Left lobe of liver (tissue), 2 donors: Measurements from ENCODE around the gene CDH24. TPM values are rescaled to one million over a fixed set of nuclear protein-coding genes. Genes with fewer than 3 reads are reported as not detected.

ENCODE experiments used
- ATAC-seq: fragments of 200-7000 bp; cut with Tn5 transposase; one replicate; pipeline ENCODE4 v1.9.1; 2020; ENCODE audit warnings: mild to moderate bottlenecking, moderate library complexity
- DNase-seq: peaks from one replicate; pipeline ENCODE4 v3.0.0-alpha.2; 2020; ENCODE audit warnings: low spot score
- total RNA-seq: library from RNA; stranded (reverse); gene quantifications from one replicate; pipeline ENCODE4 v1.2.1, GENCODE V29; 2021
- donor health status: DM: no; HTN: no; CAD: no; lungs with moderate emphysema.
- donor health status: DM: no; HTN: yes; CAD: no.

The CDH24 gene
- total RNA-seq, 1 donor from 2014 or later: 0.43 TPM

DNA sequence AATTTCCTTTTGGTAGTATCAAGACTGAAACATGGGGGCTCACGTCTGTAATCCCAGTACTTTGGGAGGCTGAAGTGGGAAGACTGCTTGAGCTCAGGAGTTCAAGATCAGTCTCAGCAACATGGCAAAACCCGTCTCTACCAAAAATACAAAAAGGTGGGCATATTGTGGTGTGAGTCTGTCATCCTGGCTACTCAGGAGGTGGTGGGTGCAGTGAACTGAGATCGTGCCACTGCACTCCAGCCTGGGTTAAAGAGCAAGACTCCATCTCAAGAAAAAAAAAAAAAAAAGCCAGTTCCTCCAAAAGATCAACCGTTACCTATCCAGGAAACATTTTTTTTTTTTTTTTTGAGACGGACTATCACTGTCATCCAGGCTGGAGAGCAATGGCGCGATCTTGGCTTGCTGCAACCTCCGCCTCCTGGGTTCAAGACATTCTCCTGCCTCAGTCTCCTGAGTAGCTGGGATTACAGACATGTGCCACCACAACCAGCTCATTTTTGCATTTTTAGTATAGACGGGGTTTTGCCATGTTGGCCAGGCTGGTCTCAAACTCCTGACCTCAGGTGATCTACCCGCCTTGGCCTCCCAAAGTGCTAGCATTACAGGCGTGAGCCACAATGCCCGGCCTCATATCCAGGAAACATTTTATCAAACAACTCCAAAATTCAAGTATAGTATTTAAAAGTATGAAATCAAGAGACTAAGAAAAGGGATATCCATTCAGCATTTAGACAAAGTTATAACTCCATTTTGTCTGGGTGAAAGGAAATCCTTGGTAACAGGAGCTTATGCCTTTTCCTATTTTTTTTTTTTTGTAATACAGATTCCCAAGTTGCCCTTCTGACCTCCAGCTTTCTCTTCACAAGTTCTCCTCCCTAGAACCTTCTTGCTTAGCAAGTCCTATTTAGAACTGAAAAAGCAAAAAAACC, 34.2 kb upstream of the CDH24 start:
- no peak for DNase-seq

GRCh38 chr14:23090254-23090636, 32.9 kb upstream of the CDH24 start:
- ATAC-seq: no peak
- no peak for DNase-seq

More for the DNA sequence above, 34.2 kb upstream of the CDH24 start:
- no peak for ATAC-seq

DNA sequence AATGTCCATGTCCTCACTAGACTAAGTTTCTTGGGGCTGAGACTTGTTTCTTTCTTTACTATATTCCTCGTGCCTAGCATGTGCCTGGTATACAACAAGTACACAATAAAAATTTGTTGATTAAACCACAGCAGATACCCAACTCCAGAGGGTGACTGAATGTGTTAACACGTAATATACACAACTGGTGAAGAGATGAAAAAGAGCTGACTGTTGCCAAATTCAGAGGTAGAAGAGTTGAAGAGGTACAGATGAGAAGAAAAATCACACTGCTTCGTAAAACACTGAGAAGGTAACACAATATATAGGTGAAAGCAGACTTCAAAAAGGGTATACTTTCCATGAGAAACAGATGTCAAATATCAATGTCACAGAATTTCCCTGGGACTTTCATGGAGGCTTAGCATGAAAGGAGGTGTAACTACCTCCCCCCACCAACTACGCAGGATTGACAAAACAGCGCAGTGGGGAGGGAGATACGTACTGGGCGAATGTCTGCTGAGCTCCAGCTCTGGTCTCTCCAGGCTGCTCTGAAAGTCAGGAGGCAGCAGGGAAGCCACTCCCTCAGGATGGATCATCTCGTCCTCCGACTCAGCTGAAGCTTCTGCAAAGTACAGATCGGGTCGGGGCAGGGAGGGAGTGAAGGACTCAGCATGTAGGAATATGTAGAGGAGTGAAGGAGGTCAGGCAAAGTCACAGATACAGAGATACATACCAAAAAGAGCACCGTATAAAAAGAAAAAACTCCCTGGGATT, 32.4 kb upstream of the CDH24 start:
- no peak for ATAC-seq
- DNase-seq: no peak

- ATAC-seq: no peak
- DNase-seq: no peak
Measured at GRCh38 chr14:23086565-23086964, 29.2 kb upstream of the CDH24 start.

DNA sequence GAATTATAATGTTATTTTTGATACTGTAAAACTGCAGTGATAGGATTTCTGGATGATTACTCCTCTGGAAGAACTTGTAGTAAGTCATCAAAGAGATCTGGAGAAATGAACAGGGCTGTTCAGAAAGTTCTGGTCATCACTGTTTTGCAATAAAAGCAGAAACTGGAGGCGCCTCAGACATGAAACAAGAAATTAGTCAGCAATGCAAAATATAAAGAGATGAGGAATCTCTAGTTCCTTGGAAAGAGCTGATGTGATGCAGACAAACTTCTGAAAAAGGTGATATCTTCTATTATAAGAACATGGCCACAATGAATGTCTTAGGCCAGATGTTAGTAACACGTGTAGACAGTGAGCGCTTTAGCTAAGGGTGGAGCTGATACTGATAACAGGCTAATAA, 28.1 kb upstream of the CDH24 start:
- DNase-seq (no peak), ATAC-seq (no peak)

DNA sequence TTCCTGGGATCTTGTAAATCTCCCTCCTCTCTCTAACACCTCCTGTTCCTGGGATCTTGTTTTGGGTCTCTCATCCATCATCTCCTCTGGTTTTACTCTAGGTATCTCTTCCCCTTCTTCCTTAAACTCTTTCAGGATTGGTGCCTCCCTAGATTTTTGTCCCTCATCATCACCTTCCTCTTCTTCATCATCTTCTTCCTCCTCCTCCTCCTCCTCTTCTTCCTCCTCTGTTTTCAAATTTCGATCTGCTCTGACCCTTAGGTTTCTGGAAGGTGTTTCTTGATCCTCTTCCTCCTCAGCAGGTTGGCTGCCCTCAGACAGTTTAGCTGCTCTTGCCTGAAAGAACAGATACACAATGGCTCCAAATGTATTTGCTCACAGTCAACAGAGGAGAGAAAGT, 23.2 kb upstream of the CDH24 start:
- ATAC-seq (no peak), DNase-seq (no peak)

- ATAC-seq: no peak
- DNase-seq: no peak
Measured at GRCh38 chr14:23079716-23080115, 22.4 kb upstream of the CDH24 start.

DNA sequence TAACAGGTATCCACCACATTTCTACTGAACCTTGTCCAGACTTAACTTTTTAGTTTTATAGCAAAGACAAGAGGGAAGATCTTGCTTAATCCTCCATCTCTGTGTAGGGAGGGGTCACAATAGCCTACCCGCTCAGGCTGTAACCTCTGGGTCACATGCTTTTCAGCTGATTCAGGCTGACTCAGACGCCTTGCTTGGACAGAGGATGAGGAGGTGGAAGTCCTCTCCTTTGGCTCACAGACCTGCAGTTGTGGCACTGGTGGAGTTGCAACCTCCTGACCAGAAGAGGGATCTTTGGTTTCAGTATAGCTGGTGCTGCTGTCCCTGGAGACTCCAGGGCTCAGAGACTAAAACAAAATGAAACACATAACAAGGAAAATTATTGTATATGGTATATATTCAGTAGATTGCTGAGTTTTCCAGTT, 21.4 kb upstream of the CDH24 start:
- ATAC-seq (peak; percentile 81), DNase-seq (no peak)

DNA sequence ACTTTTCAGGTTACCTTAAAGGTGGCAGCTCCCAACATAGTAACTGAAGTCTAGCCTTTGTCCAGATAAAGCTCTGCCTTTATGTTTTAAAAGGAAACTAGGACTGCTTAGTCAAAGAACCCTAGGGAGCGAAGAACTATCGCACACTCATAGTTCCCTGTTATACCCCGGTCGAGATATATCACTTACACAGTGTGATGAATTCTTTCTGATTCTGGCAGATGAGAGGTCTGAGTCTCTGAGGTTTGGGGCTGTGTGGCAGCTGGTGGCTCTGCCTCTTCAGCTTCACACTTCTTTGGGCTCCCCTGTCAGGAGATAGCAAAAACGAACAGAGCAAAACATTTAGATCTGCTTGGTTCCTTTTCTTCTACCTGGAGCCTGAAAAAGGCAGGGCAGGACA, 20.6 kb upstream of the CDH24 start:
- DNase-seq: no peak
- no peak for ATAC-seq

DNA sequence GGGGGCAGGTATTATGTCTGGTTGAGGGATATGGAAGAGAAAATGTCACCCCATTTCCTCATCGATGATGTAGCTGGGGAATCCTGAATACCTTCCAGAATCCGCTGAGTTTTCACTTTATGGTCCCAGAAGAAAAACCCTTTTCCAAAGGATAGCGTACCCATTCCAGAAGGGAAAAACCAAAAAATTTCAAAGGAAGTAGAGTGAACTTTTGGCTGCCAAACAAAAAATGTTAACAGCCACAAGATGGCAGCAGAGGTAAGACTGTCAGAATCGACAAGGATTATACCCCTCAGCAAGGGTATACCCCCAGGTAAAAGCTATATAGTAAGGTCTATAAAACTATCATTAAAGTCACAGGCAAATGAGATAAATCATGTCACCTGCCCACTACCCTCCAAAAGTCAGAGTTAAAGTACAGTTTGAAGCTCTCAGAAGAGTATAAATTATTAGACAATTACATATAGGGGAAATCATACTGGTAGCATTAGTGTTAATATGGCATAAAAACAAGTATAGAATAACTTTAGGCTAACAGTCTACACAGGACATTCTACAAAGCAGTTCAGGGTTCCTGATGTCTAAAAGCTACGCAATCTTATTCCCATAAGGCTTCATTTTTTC, 19.6 kb upstream of the CDH24 start:
- ATAC-seq (peak; percentile 66), DNase-seq (no peak)

GRCh38 chr14:23074906-23075305, 17.6 kb upstream of the CDH24 start:
- DNase-seq (no peak), ATAC-seq (no peak)

- ATAC-seq (peak; percentile 1), DNase-seq (no peak)
Measured at GRCh38 chr14:23071921-23072539, 14.7 kb upstream of the CDH24 start.

GRCh38 chr14:23071244-23071920, 14.1 kb upstream of the CDH24 start:
- DNase-seq (peak; percentile 83), ATAC-seq (peak; percentile 95)

DNA sequence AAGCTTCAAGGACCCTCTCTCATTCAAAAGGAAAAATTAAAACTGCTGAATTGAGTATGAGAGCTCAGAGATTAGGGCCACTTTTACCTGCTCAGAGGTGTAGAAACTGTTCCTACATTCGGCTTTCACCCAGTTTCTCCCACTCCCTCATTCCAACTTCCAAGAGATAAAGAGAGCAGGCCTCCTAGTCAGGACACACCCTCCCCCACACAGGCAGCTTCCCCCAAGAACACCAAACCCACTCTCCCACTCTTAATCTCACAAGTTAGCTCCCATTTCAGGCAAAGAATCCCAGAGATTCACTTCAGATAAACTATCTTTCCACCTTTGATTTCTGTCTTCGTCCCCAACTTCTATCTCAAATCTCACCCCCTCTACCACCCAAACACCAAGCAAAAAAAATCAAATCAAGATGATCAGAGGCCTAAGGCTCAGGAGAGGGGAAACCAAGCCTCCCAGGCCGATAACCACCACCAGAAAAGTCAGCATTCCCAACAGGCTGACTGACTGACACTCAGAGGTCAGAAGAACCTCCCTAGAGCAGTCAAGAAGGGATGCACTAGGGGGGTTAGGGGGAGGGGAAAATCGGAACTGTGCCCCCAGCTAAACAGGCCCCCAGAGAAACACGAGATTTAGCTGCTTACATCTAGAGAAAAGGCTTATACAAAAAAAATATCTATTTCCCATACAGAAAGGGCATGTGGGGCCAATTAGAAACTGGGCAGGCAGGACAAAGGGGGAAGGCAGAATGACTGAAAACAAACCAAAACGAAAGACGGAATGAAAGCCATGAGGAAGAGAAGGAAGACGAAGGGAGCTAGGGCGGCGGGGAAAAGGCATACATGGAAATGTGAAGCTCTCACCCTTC, 13.2 kb upstream of the CDH24 start:
- ATAC-seq (no peak), DNase-seq (no peak)

DNA sequence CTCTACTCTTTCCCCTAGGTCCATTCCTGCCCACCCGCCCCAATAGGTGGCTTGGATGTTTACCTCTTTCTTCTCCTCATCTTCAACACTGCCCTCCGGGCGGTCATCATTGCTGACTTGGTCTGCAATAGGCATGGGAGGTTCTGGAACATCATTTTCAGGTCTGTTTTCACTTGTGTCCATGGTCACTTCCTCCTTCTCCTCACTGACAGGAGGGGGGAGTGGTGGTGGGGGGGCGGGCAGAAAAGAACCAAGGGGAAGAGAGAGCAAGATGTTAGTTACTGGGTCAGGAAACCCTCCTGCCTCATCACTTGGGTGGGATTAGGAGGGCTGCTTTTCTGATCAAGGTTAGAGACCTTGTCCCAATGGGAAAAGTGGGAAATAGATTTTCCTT, 12.1 kb upstream of the CDH24 start:
- no peak for DNase-seq
- ATAC-seq: no peak

GRCh38 chr14:23068789-23069412, 11.6 kb upstream of the CDH24 start:
- DNase-seq (peak; percentile 78), ATAC-seq (peak; percentile 84)

DNA sequence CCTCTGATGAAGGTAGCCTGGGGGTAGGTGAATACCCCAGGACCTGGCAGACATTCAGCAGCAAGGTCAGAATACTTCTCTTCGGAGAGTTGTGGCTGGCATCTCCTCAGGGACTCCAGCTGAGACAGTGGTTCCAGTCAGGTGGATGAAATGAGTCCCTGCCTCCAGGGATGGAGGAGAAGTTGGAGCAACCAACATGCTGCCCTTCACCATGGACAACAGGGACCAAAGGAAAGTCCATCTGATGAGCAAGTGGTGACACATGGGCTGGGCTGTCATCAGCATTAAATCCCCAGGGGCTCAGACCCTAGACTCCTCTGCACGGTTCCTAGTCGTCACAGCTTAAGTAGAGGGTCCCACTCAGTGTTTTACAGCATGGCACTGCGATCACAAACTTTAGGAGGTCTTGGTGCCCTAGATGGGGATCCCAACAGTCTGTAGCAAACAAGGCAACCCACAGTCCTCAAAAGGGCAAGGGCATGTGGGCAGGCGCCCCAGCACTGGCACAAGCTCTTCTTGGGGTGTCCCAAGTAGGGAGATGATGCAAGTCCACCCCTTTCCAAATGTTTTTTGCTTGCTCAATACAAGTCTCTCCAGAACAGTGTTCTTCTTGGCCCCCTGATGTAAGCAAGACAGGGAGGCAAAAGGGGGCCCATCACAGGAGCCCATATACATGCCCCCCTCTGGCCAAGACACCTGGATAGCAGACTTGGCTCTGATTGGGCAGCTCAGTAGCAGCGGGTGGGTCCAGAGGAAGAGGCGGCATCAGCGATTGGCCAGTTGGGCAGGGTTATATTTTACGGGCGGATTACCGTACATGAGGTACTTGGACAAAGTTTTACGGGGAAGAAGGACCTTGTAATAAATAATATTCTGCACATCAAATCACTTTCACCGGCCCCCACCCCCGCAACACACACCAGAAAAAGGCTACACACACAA, 10.8 kb upstream of the CDH24 start:
- no peak for DNase-seq
- ATAC-seq: no peak
